Spleen (tissue), 7 donors: ENCODE data around the gene HJURP.

Experiments used
- CTCF ChIP-seq, 11 experiments: fragments of 200-600 bp in 7 of 11; fragments of 450-650 bp in 4 of 11; sonication (generic) in 4 of 11; IDR thresholded peaks in 8 of 11; conservative IDR thresholded peaks in 3 of 11; 1 replicate in 7 of 11; 2 replicates in 4 of 11; pipeline versions ENCODE4 v1.4.0 to v1.8.0; 2016 to 2021; ENCODE audit warnings: antibody characterized with exemption in 11 of 11, inconsistent platforms in 4 of 11, mild to moderate bottlenecking in 1 of 11
- POLR2A ChIP-seq, 3 donors: fragments of 450-650 bp; IDR thresholded peaks; one replicate each; pipeline ENCODE4 v1.5.1; 2017; ENCODE audit warnings: antibody characterized with exemption in 3 of 3, mild to moderate bottlenecking in 1 of 3
- POLR2AphosphoS5 ChIP-seq, 3 donors: sonication (generic); formaldehyde crosslinking; IDR thresholded peaks; one replicate each; pipeline ENCODE4 v1.5.1; 2017; ENCODE audit warnings: antibody characterized with exemption in 3 of 3
- donor health status: DM: no; HTN: no; CAD: no; lungs with moderate emphysema.
- donor health status: DM: no; HTN: no; CAD: no.
- donor health status: DM: no; HTN: no; CAD: no.

DNA sequence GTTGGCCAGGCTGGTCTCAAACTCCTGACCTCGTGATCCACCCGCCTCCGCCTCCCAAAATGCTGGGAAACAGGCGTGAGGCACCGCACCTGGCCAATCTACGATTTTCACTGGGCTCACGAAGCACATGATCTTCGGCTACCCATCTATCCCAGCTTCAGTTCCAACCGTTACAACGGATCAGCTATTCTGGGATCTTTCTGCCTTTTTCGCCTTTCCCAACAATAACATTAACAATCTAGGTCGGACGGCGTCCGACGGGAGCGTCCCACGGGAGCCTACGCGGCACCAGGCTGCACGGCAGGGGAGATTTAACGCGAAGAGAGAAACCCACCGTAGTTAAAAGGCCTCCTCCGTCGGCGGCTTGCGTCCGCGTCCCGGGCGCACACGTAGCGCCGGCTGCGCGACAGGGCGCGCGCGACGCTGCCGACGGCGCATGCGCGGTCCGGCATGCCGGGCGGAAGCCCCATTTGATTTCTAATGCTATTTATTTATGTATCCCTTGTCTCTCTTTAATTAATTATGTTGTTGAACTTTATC lies 13.7 kb upstream of the HJURP start, which contains the start of gene MSL3B:
- TF ChIP-seq POLR2A (IDR thresholded peaks at IDR 0.05) (no peak), CTCF (IDR thresholded peaks at IDR 0.05 in 8 of 11, conservative IDR thresholded peaks at IDR 0.05 in 3 of 11) (no peak), POLR2AphosphoS5 (IDR thresholded peaks at IDR 0.05) (peak; percentile 68 to 76 (median 74))
